ENCODE data around the gene PUS7.
"Not testable (repeated sequence)": the region's sequence is repeated elsewhere in the genome, so short reads cannot be mapped to it uniquely, and the experiment has no call there.

GRCh38 chr7:105409775-105410174 is 112.3 kb downstream of the PUS7 start:
- TF ChIP-seq HDAC2 (IDR thresholded peaks at IDR 0.05; ENCODE audit: borderline replicate concordance in 1 of 2, low read depth in 2 of 2, low read length in 2 of 2); TAF1 (IDR thresholded peaks at IDR 0.05; ENCODE audit: low read depth, low read length); USF2 (IDR thresholded peaks at IDR 0.05; ENCODE audit: low read length); CTCF (IDR thresholded peaks at IDR 0.05; ENCODE audit: control extremely low read depth in 1 of 3, insufficient read depth in 1 of 3, low read depth in 1 of 3, low read length in 3 of 3); POLR2AphosphoS5 (IDR thresholded peaks at IDR 0.05; ENCODE audit: low read depth, low read length); MAX (IDR thresholded peaks at IDR 0.05); SP4 (IDR thresholded peaks at IDR 0.05; ENCODE audit: low read length); POLR2A (IDR thresholded peaks at IDR 0.05; ENCODE audit: control extremely low read depth in 1 of 2, low read depth in 2 of 2, low read length in 2 of 2); CTBP2 (IDR thresholded peaks at IDR 0.05; ENCODE audit: borderline replicate concordance, insufficient read depth, insufficient read length, low read length); ASH2L (IDR thresholded peaks at IDR 0.05; ENCODE audit: low read length); RBBP5 (IDR thresholded peaks at IDR 0.05; ENCODE audit: borderline replicate concordance, low read depth, low read length): not testable (repeated sequence)
